CD4-positive, alpha-beta T cell treated with Interleukin-1 beta for 1 hour (primary cell): ENCODE results near the gene PEX1.
A peak's percentile ranks its signal among the peaks of the same experiment; 100 is the strongest.
"Not testable (repeated sequence)": the region's sequence is repeated elsewhere in the genome, so short reads cannot be mapped to it uniquely, and the experiment has no call there.

Experiments
- DNase-seq, 2 donors: peaks; one replicate each; pipeline ENCODE4 v3.0.0-alpha.2; 2020 to 2022

PEX1 gene

GRCh38 chr7:92456236-92456635 is 72.1 kb downstream of the PEX1 start:
- DNase-seq, result no peak

GRCh38 chr7:92451645-92452044 is 76.7 kb downstream of the PEX1 start:
- DNase-seq, result no peak

DNA sequence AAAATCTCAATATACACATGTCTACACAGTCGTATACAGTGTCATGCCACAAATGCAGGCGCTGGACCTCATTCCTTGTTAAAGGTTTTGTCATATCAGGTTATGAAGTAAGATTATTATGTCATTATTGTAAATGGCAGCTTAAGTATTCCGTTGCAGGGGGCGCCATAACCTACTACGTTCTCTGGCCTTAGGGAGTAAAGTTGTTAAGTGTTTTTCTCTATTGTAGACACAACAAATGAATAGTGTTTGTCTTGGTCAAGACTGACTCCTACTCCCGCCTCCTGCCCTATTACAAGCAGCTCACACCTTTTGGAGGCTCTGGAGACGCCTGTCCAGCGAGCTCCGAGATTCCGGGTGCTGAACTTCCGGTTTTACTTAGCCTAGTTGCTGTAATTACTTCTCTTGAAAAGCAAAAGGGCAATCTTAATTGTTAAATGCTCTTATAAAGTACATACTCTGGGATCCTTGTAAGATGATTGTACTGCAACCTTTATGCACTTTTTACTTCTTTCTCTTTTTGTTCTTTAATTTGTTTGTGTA is 80.0 kb downstream of the PEX1 start:
- peak; percentile 58 to 72 for DNase-seq

DNA sequence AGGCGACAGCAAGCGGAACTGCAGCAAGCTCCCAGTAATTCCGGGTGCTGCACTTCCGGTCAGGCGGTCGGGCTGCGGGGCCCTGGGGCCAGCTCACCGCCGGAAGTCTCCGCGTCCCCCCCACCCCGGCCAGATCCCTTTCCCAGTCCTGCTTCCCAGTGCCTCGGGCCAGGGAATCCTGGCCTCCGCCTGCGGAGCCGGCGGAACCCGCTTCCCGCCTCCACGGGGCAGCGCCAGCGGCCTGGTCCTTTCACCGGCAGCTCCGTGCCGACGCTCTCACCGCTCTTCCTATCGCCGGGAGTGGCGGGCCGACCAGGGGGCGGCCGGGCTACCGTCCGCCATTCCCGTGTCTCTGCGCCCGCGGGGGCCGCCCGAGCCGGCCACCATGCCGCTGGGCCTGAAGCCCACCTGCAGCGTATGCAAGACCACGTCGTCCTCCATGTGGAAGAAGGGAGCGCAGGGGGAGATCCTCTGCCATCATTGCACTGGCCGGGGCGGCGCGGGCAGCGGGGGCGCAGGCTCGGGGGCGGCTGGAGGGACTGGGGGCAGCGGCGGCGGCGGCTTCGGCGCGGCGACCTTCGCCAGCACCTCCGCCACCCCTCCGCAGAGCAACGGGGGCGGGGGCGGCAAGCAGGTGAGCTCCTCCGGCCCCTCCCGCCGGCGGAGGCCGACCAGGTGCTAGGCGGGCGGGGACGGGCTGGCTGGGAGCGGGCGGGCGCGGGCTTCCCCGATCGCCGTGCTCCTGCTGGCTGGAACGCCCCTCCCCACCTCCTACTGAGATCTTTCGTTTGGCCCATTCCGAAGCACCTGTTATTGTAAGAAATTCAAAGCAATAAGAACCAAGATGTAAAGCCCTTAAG is 80.7 kb downstream of the PEX1 start, which contains the start of gene GATAD1:
TSS of gene GATAD1 (plus strand) at position 138 of the 860 bp plus-strand sequence. CDS start at position 386, 248 bp downstream.
- peak; percentile 85 to 88 for DNase-seq

- DNase-seq, result no peak
Observed at GRCh38 chr7:92446869-92447344, 81.4 kb downstream of the PEX1 start.

- DNase-seq, result not testable (repeated sequence)
Observed at GRCh38 chr7:92442720-92443119, 85.6 kb downstream of the PEX1 start.

GRCh38 chr7:92437956-92438491 is 90.3 kb downstream of the PEX1 start:
- DNase-seq, result no peak
